Medulla oblongata (tissue), 1 donor: ENCODE data around the gene CDHR5.
"Not testable (repeated sequence)": the region's sequence is repeated elsewhere in the genome, so short reads cannot be mapped to it uniquely, and the experiment has no call there.

Source experiments
- DNase-seq: peaks from one replicate; pipeline ENCODE4 v3.0.0-alpha.2; 2015; ENCODE audit errors: extremely low spot score

CDHR5 gene

GRCh38 chr11:587978-588380 lies 36.8 kb downstream of the CDHR5 start:
- no peak for DNase-seq

- DNase-seq = no peak
Measured at GRCh38 chr11:587546-587945, 37.2 kb downstream of the CDHR5 start.

DNA sequence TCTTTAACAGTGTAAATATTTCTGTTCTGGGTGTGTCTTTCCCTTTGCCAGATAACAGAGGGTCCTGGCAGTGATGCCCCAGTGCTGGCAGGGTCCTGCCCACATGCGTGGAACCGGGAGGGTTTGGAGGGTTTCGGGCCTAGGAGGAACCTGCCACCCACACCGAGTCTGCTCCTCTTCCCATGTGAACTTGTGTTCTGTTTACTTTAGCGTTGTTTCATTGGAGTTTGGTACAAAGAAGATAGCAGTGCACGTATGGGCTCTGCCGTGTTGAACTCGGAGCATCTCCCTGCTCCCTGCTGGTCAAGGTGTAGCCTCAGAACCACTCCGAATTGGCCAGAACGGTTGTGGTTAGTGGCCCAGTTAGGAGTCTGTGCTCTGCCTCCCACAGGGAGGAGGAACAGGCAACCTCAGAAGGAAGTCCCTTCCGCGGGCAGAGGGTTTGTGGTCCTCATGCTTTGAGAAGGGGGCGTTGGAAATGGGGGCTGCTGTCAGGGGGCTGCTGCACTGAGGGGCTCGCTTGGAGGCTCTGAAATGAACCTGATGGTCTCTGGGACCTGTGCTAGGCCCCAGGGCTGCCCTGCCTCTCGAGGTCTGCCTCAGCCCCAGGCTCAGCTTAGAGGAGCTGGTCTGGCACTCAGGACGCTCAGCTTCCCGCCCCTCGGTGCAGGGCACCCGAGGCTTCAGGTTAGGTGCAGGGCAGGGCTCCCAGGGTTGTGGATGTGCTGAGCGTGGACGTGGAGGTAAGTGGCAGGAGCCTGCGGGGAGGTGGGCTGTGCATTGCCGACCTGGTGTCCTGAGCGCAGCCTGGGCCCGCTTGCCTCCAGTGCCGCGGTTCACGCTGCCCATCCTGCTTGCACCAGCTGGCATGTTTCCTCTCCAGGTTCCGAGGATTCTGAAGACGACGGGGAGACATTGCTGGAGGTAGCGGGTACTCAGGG lies 38.1 kb downstream of the CDHR5 start:
- DNase-seq = no peak

DNA sequence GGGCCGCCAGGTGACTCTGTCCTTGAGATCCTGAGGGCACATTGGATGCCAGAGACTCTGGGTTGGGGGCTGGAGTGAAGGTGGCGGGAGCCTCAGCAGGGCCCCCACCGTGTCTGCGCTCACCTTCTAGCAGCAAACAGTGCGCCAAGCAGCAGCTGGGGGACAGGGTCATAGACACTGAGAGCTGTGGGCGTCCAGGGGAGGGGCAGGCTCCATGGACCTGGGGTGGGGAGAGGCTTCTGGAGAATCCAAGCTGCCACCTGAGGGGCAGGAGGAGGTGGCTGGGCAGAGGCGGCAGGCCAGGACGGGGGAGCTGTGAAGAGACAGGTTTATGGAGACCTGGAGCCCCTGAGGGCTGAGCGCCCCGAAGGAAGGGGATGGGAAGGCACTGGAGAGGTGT lies 40.5 kb downstream of the CDHR5 start:
- no peak for DNase-seq

DNA sequence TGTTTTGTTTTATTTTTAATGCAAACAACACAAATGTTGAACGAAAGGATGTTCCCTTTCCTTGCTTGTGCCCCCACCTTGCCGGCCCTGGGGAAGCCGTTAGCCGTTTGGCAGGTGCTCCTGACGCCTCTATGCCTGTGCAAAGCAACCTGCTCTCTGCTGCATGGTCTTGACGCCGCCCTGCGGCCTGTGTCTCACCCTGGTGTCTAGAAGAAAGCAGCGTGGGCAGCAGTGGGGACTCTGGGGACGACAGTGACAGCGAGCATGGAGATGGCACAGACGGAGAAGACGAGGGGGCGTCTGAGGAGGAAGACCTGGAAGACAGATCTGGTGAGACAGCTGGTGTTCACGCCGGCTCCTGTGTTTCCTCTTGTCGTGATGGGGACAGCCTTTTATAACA lies 43.0 kb downstream of the CDHR5 start:
- DNase-seq = no peak

DNA sequence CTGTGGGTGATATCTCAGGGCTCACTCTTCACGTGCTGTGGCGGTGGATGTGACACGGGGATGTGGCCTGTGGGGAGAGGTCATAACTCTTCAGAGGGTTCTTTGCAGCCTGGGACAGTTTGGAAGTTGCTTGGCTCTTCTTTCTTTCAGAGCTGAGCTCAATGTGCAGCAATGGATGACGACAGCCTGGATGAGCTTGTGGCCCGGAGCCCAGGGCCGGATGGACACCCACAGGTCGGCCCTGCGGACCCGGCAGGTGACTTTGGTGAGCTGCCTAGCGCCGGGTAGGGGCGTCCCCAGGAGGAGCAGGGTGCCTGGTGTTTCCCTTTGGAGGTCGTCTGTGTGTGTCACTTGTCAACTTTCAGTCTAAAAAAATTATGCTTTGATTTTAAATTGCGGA lies 43.4 kb downstream of the CDHR5 start:
- no peak for DNase-seq

DNA sequence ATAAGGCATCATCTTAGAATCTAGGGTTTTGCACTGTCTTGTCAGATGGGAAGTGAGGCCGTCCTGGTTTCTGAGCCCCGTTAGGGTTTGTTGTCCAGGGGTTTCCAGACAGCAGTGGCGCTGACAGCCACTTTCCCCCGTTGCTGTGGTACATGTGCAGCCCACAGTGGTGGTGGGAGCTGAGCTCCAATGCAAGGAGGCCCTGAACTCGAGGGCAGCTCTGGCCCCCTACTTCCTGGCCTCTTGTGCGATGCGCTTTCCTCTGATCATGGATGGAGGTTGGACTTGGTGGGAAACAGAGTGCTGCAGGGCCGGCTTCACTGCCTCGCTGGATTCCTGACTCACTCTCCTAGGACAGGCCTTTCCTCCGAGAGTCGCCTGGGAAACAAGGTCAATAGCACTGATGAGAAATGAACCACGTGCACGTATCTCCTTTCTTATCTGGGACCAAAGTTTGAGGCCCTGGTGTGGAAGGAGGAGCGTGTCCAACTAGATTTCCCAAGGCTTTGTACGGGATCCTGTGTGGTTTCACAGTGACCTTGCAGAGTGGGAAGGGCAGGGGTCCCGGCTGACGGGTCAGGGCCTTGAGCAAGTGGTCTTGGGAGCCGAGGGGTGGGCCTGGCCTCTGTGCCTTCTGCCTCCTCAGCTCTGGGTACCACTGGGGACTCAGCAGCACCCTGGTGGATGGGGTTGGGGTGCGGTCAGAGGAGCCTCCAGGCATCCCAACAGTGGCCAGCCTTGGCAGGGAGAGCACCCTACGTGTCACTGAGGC lies 44.7 kb downstream of the CDHR5 start:
- no peak for DNase-seq

DNA sequence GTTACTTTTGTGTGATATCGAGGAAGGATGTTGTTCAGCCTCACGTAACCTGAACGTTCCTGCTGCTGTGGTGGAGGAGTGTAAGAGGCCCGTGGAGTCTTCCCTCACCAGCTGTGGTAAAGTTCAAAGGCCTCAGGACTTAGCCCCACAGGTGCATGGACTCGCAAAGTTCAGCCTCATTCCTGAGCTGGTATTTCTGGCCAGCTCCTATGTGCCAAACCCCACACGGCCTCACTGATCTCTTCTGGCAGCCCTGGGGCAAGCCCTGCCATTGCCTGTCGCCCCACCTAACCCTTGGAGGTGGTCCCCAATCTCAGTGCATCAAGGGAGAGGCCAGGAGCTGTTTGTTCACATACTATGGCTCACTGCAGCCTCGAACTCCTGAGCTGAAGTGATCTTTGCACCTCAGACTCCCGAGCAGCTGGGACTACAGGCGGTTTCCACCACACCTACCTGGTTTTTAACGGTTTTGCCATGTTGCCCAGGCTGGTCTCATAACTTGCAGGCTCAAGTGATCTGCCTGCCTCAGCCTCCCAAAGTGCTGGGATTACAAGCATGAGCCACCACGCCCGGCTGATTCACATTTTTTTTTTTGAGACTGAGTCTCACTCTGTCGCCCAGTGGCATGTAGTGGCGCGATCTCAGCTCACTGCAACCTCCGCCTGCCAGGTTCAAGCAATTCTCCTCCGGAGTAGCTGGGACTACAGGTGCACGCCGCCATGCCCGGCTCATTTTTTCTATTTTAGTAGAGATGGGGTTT lies 46.3 kb downstream of the CDHR5 start:
- no peak for DNase-seq

- DNase-seq = no peak
Measured at GRCh38 chr11:577611-577894, 47.2 kb downstream of the CDHR5 start.

DNA sequence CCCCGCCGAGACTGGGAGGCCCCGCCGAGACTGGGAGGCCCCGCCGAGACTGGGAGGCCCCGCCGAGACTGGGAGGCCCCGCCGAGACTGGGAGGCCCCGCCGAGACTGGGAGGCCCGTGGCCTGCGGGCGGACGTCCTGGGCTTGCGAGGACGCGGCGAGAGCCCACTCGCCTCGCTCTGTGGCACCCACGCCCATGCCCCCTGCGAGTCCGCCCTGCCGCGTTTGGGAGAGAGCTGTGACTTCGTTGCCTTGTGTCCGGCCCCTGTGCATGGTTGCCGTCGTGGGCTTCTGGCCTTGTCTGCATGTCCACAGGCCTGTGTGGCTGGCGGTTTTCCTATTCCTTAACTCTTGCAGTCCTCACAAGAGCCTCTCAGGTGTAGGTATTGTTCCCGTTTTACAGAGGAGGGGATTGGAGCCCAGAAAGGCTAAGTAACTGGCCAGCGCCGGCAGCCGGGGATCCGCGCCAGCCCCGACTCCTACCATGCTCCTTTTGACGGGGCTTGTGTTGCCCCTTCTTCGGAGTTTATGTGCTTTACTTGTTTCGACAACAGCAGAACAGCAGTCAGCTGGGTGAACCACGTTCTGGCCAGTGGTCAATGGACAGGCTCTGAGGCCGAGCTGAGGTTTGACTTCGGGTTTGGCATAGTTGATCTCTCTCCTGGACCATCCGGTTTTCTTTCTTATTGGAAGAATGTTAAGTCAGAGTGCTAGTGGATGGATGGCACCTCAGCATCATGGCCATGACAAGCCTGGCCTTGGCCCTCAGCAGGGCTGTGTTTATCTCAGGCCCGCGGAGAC lies 47.7 kb downstream of the CDHR5 start:
- DNase-seq = no peak

GRCh38 chr11:575996-576768 lies 48.6 kb downstream of the CDHR5 start, which contains the start of gene PHRF1:
Gene PHRF1, plus strand, starts transcription at chr11:576470. Its CDS starts 5,043 bp downstream, at chr11:581513.
- peak; percentile 94 for DNase-seq

- peak; percentile 85 for DNase-seq
Measured at GRCh38 chr11:575313-575995, 49.3 kb downstream of the CDHR5 start.

GRCh38 chr11:574632-575312 lies 50.0 kb downstream of the CDHR5 start:
- no peak for DNase-seq

DNA sequence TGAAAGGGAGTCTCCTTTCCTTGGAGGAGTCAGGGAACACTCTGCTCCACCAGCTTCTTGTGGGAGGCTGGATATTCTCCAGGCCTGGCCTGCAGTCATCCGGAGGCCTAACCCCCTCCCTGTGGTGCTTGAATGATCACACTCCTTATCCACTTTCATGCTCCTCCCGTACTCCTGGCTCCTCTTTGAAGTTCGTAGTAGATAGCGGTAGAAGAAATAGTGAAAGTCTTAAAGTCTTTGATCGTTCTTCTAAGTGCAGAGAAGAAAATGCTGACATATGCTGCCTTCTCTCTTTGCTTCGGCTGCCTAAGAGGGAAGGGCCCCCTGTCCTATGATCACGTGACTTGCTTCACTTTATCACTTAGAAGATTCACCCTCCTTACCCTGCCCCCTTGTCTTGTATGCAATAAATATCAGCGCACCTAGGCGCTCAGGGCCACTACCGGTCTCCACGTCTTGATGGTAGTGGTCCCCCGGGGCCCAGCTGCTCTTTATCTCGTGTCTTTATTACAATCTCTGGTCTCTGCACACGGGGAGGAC lies 50.7 kb downstream of the CDHR5 start:
- not testable (repeated sequence) for DNase-seq

DNA sequence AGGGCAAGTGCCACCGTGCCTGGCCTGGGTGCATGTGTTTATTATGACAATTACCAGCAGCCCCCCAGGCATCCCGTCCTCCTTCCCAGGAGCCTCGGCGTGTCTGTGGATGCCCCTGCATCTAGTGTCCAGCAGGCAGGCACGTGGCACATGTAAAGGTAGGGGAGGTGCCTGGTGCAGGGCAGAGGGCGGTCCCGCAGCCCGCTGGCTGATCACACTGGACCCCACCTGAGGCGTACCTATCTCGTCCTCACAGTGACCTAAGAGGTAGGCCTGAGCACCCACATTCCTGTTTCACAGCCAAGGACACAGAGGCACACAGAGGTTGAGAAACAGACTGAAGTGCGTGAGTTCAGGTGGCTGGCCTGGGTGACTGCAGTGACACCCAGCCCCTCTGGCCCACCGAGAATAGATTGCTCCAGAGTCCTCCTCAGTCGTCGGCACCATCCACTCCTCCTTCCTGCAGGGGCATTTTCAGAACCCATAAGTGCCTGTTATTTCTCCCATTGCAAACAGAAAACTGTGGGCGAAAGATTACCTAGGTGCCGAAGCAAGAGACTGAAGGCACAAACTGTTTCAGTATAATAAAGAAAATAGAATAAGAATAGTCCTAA lies 51.5 kb downstream of the CDHR5 start:
- DNase-seq = no peak

DNA sequence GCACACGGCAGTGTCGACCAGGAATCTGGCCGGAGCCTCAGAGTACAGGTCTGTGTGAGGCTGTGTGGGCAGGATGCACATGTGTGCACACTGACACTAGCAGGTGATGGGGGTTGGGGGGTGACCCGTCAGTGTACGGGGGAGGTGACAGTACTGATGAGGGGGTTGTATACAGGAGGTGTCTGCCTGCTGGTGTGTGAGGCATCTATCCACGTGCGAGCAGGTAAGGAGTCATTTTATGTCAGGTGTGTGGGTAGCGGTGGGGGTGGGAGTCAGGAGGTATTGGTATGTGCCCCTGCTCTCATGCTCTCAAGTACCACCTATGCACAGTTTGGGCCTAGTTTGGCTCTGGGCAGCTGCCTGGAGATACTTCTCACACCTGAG lies 53.0 kb downstream of the CDHR5 start:
- no peak for DNase-seq

GRCh38 chr11:569158-569885 lies 55.4 kb downstream of the CDHR5 start:
- no peak for DNase-seq
